Measurements from ENCODE around the gene METAP1D. TPM values are rescaled to one million over a fixed set of nuclear protein-coding genes. Genes with fewer than 3 reads are reported as not detected.
"Not testable (repeated sequence)": the region's sequence is repeated elsewhere in the genome, so short reads cannot be mapped to it uniquely, and the experiment has no call there.

Gene METAP1D
- total RNA-seq, 2 experiments from 2014 or later: 5.3 to 6.0 TPM

GRCh38 chr2:171965661-171966060 lies 34.1 kb upstream of the METAP1D start:
- ChIA-PET POLR2A (no interaction called here), CTCF (interaction anchor here (0.6 kb wide), 1 partner anchor 1074 kb away, joined by 3 read pairs; no protein-coding TSS in a partner anchor)
- Mint-ChIP-seq H3K27me3 (no peaks in the 10 kb centered on the region), H3K36me3 (ENCODE audit: low read depth) (peaks cover 27% of the 10 kb centered on the region), H3K4me1 (peaks cover 16% of the 10 kb centered on the region), H3K9me3 (ENCODE audit: low read depth) (no peaks in the 10 kb centered on the region), H3K4me3 (no peak overlapping the region), H3K27ac (no peak overlapping the region)
- DNase-seq: no peak
- intact Hi-C loops (cut with DNase I, micrococcal nuclease): no loop called here
- ATAC-seq: no peak

DNA sequence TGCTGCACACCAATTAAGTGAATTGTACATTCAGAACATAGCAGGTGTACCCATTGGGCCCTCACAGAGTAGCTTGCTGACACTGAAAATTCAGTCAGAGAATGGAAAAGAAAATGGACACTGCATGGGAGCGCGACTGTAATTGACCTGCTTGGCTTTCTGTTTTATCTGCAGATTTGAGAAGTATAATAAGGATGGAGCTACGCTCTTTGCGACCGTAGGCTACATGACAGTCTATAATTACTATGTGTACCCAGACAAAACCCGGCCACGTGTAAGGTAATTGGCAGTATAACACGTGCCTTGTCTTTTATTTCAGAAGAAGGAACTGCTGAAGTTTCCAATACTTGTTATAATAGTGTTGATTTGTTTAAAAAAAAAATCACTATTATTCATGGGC lies 33.5 kb upstream of the METAP1D start:
- ATAC-seq: no peak
- Mint-ChIP-seq H3K36me3 (ENCODE audit: low read depth) (peaks cover 27% of the 10 kb centered on the region), H3K4me1 (peaks cover 16% of the 10 kb centered on the region), H3K9me3 (ENCODE audit: low read depth) (no peaks in the 10 kb centered on the region), H3K27ac (no peak overlapping the region), H3K27me3 (no peaks in the 10 kb centered on the region), H3K4me3 (no peak overlapping the region)
- intact Hi-C loops (cut with DNase I, micrococcal nuclease): no loop called here
- no peak for DNase-seq
- ChIA-PET CTCF (no interaction called here), POLR2A (no interaction called here)

GRCh38 chr2:171966688-171967087 lies 33.1 kb upstream of the METAP1D start:
- Mint-ChIP-seq H3K4me3 (no peak overlapping the region), H3K4me1 (peaks cover 16% of the 10 kb centered on the region), H3K27me3 (no peaks in the 10 kb centered on the region), H3K9me3 (ENCODE audit: low read depth) (no peaks in the 10 kb centered on the region), H3K36me3 (ENCODE audit: low read depth) (peaks cover 28% of the 10 kb centered on the region), H3K27ac (no peak overlapping the region)
- POLR2A ChIA-PET: no interaction called here
- intact Hi-C loops (cut with DNase I, micrococcal nuclease): no loop called here
- CTCF ChIA-PET: no interaction called here
- no peak for ATAC-seq
- no peak for DNase-seq

GRCh38 chr2:171968509-171968908 lies 31.2 kb upstream of the METAP1D start:
- ChIA-PET CTCF (no interaction called here), POLR2A (no interaction called here)
- Mint-ChIP-seq H3K9me3 (ENCODE audit: low read depth) (no peaks in the 10 kb centered on the region), H3K36me3 (ENCODE audit: low read depth) (peaks cover 38% of the 10 kb centered on the region), H3K27ac (no peak overlapping the region), H3K27me3 (no peaks in the 10 kb centered on the region), H3K4me3 (no peak overlapping the region), H3K4me1 (peaks cover 18% of the 10 kb centered on the region)
- intact Hi-C loops (cut with DNase I, micrococcal nuclease): no loop called here
- DNase-seq (no peak), ATAC-seq (no peak)

- DNase-seq (no peak), ATAC-seq (no peak)
- Mint-ChIP-seq H3K36me3 (ENCODE audit: low read depth) (peaks cover 31% of the 10 kb centered on the region), H3K4me1 (peaks cover 6% of the 10 kb centered on the region), H3K27me3 (no peaks in the 10 kb centered on the region), H3K27ac (no peak overlapping the region), H3K9me3 (ENCODE audit: low read depth) (no peaks in the 10 kb centered on the region), H3K4me3 (no peak overlapping the region)
- ChIA-PET CTCF (interaction anchor here (0.9 kb wide), 1 partner anchor 266 kb away, joined by 5 read pairs; no protein-coding TSS in a partner anchor), POLR2A (no interaction called here)
- intact Hi-C loops (cut with DNase I, micrococcal nuclease): no loop called here
These were observed 27.3 kb upstream of the METAP1D start for GRCh38 chr2:171972329-171972982.

- intact Hi-C loops (cut with DNase I, micrococcal nuclease): no loop called here
- H3K27me3 Mint-ChIP-seq: no peaks in the 10 kb centered on the region
- H3K27ac Mint-ChIP-seq: no peak overlapping the region
- ChIA-PET CTCF (no interaction called here), POLR2A (interaction anchor here (0.6 kb wide), 1 partner anchor 474 kb away, joined by 4 read pairs; no protein-coding TSS in a partner anchor)
- peaks cover 44% of the 10 kb centered on the region for H3K36me3 Mint-ChIP-seq (ENCODE audit: low read depth)
- no peaks in the 10 kb centered on the region for H3K9me3 Mint-ChIP-seq (ENCODE audit: low read depth)
- no peaks in the 10 kb centered on the region for H3K4me1 Mint-ChIP-seq
- ATAC-seq (no peak), DNase-seq (no peak)
- no peak overlapping the region for H3K4me3 Mint-ChIP-seq
These were observed 20.6 kb upstream of the METAP1D start for GRCh38 chr2:171979103-171979502.

DNA sequence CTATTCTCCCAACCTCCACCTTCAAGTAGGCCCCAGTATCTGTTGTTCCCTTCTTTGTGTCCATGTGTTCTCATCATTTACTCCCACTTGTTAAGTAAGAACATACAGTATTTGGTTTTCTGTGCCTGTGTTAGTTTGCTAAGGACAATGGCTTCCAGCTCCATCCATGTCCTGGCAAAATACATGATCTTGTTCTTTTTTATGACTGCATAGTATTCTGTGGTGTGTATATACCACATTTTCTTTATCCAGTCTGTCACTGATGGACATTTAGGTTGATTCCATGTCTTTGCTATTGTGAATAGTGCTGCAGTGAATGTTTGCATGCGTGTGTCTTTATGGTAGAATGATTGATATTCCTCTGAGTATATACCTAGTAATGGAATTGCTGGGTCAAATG lies 15.8 kb upstream of the METAP1D start:
- POLR2A ChIA-PET; H3K27ac Mint-ChIP-seq; ATAC-seq; DNase-seq; intact Hi-C loops (cut with DNase I, micrococcal nuclease); CTCF ChIA-PET; H3K4me3 Mint-ChIP-seq; H3K27me3 Mint-ChIP-seq; H3K4me1 Mint-ChIP-seq; H3K9me3 Mint-ChIP-seq (ENCODE audit: low read depth): not testable (repeated sequence)
- peaks cover 22% of the 10 kb centered on the region for H3K36me3 Mint-ChIP-seq (ENCODE audit: low read depth)

GRCh38 chr2:171985076-171985475 lies 14.7 kb upstream of the METAP1D start:
- no peak for ATAC-seq
- POLR2A ChIA-PET: interaction anchor here (0.7 kb wide), 1 partner anchor 88 kb away, joined by 3 read pairs; no protein-coding TSS in a partner anchor
- Mint-ChIP-seq H3K36me3 (ENCODE audit: low read depth) (peaks cover 19% of the 10 kb centered on the region), H3K4me3 (no peak overlapping the region), H3K27ac (no peak overlapping the region), H3K4me1 (no peaks in the 10 kb centered on the region), H3K27me3 (no peaks in the 10 kb centered on the region), H3K9me3 (ENCODE audit: low read depth) (no peaks in the 10 kb centered on the region)
- CTCF ChIA-PET: no interaction called here
- no peak for DNase-seq
- intact Hi-C loops (cut with DNase I, micrococcal nuclease): no loop called here

DNA sequence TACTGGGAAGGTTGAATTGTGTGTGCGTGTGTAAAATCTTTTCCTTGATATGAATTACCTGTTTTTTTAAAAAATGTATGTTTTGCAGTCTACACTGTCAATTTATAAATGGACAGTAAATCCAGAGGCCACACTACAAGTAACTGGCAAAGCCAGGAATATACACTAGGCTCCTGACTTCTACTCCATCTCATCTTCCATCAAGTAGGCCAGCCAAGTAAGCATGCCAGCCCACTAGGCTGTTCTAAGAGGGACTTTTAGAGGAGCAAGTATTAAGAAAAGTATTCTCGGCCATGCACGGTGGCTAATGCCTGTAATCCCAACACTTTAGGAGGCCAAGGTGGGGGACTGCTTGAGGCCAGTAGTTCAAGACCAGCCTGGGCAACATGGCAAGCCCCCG lies 13.0 kb upstream of the METAP1D start:
- Mint-ChIP-seq H3K27me3 (no peaks in the 10 kb centered on the region), H3K4me1 (peaks cover 8% of the 10 kb centered on the region), H3K27ac (no peak overlapping the region), H3K36me3 (ENCODE audit: low read depth) (peaks cover 16% of the 10 kb centered on the region), H3K4me3 (no peak overlapping the region), H3K9me3 (ENCODE audit: low read depth) (no peaks in the 10 kb centered on the region)
- DNase-seq (no peak), ATAC-seq (no peak)
- intact Hi-C loops (cut with DNase I, micrococcal nuclease): no loop called here
- CTCF ChIA-PET: no interaction called here
- POLR2A ChIA-PET: no interaction called here

- CTCF ChIA-PET: interaction anchor here (0.5 to 0.8 kb wide), 2 partner anchors 69 to 503 kb away, joined by 3 read pairs; partner anchors contain the start of gene HAT1
- no peaks in the 10 kb centered on the region for H3K9me3 Mint-ChIP-seq (ENCODE audit: low read depth)
- H3K27ac Mint-ChIP-seq: no peak overlapping the region
- intact Hi-C loops (cut with DNase I, micrococcal nuclease): loop anchor here in 1 of 2 experiments (10.0 kb wide), 1 partner anchor 474 kb away; no protein-coding TSS in a partner anchor
- POLR2A ChIA-PET: interaction anchor here (0.6 kb wide), 1 partner anchor 748 kb away, joined by 4 read pairs; no protein-coding TSS in a partner anchor
- H3K27me3 Mint-ChIP-seq: peaks cover 2% of the 10 kb centered on the region
- H3K4me1 Mint-ChIP-seq: peaks cover 8% of the 10 kb centered on the region
- ATAC-seq (peak; percentile 66), DNase-seq (no peak)
- no peaks in the 10 kb centered on the region for H3K36me3 Mint-ChIP-seq (ENCODE audit: low read depth)
- H3K4me3 Mint-ChIP-seq: no peak overlapping the region
These were observed 8.7 kb upstream of the METAP1D start for GRCh38 chr2:171991027-171991426.

DNA sequence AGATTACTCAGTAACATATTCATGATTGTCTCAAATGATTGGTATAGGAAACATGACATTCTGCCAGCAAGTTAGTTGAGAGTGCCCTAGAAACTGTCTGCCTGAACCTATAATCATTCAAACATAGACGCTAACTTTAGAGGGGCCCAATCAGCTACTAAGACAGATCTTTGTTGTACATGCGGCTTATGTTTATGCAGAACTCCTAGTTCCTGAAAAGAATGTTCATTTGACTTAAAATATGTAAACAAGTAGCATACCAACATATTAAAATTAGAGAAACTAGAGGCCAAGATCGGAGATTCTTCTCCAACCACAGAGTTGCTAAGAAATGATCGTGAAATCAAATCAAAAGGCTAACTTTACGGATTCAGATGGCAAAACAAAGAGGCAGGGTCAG lies 4.2 kb upstream of the METAP1D start:
- POLR2A ChIA-PET: no interaction called here
- Mint-ChIP-seq H3K9me3 (ENCODE audit: low read depth) (no peaks in the 10 kb centered on the region), H3K27ac (no peak overlapping the region)

DNA sequence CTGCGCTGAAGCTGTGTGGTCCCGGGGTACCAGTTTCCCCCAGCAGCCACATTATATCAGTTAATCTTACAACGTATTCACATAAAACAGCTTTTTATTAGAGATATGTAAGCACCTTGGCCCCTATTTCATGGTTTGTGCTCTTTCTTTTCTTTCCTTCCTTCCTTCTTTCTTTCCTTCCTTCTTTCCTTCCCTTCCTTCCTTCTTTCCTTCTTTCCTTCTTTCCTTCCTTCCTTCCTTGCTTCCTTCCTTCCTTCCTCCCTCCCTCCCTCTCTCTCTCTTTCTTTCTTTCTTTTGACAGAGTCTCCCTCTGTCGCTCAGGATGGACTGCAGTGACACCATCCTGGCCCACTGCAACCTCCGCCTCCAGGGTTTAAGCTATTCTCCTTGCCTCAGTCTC lies 3.7 kb upstream of the METAP1D start:
- no peak for ATAC-seq

More for the DNA sequence above, 4.2 kb upstream of the METAP1D start:
- intact Hi-C loops (cut with DNase I, micrococcal nuclease): loop anchor here in 1 of 2 experiments (10.0 kb wide), 1 partner anchor 469 kb away; no protein-coding TSS in a partner anchor
- DNase-seq (no peak), ATAC-seq (no peak)
- CTCF ChIA-PET: no interaction called here
- Mint-ChIP-seq H3K4me1 (peaks cover 21% of the 10 kb centered on the region), H3K27me3 (peaks cover 2% of the 10 kb centered on the region), H3K36me3 (ENCODE audit: low read depth) (no peaks in the 10 kb centered on the region), H3K4me3 (no peak overlapping the region)

More for the DNA sequence above, 3.7 kb upstream of the METAP1D start:
- Mint-ChIP-seq H3K4me1 (peaks cover 20% of the 10 kb centered on the region), H3K4me3 (no peak overlapping the region), H3K9me3 (ENCODE audit: low read depth) (no peaks in the 10 kb centered on the region), H3K27ac (no peak overlapping the region), H3K27me3 (peaks cover 2% of the 10 kb centered on the region), H3K36me3 (ENCODE audit: low read depth) (peaks cover 2% of the 10 kb centered on the region)
- ChIA-PET POLR2A (no interaction called here), CTCF (no interaction called here)
- intact Hi-C loops (cut with DNase I, micrococcal nuclease): loop anchor here in 1 of 2 experiments (10.0 kb wide), 1 partner anchor 469 kb away; no protein-coding TSS in a partner anchor
- no peak for DNase-seq
